HG03432 (cell line): ENCODE results near the gene RMI2.
"Not testable (repeated sequence)": the region's sequence is repeated elsewhere in the genome, so short reads cannot be mapped to it uniquely, and the experiment has no call there.

Experiments
- ATAC-seq: cut with Tn5 transposase; IDR thresholded peaks from one replicate; pipeline ENCODE4 v1.9.1; 2021; ENCODE audit warnings: mild to moderate bottlenecking, moderate library complexity; ENCODE audit not compliant: unreplicated experiment

Gene RMI2

DNA sequence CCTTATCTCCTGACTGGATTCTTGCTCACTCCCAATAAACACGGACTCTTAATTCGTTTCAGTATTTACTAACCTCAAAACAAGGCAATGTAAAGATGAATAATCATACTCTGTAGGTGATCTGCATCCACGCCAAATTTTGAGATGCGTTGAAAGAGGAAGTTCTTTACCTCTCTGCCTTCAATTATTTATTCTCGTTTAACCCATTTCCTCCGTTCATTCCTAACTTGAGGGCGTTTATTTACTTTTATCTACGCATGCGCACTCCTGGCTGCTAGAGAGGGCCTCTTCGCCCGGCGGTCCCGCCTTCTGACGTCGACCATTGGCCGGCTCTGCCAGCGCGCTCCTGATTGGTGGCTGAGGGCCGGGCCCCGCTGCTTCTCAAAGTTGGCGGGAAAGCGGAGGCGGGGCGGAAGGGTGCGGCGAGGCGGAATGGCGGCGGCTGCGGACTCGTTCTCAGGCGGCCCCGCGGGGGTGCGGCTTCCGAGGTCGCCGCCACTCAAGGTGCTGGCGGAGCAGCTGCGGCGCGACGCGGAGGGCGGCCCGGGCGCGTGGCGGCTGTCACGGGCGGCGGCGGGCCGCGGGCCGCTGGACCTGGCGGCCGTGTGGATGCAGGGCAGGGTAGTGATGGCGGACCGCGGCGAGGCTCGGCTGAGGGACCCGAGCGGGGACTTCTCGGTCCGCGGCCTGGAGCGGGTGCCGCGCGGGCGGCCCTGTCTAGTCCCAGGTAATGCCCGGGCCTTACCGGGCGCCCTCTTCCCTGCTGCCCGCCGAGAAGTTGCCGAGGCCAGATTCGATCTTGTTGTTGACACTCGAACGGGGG, at the start of gene RMI2:
Gene RMI2 (plus strand): TSS at position 420 of the 823 bp plus-strand sequence. CDS start 13 bp downstream, at position 433.
- peak; percentile 94 for ATAC-seq

DNA sequence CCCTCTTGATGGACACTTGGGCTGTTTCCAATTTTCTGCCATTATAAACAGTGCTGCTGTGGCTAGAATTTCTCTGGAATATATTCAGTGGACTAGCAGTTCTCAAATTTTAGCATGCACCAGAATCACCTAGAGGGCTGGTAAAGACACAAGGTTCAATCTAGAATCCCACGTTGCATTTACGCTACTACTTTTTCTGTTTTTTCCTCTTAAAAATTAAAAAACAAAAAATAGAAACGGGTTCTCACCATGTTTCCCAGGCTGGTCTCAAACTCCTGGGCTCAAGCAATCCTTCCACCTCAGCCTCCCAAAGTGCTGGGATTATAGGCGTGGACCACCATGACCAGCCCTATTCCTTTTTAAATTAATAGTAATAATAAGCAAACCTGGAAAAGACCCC, 49.6 kb upstream of the RMI2 start:
- no peak for ATAC-seq

DNA sequence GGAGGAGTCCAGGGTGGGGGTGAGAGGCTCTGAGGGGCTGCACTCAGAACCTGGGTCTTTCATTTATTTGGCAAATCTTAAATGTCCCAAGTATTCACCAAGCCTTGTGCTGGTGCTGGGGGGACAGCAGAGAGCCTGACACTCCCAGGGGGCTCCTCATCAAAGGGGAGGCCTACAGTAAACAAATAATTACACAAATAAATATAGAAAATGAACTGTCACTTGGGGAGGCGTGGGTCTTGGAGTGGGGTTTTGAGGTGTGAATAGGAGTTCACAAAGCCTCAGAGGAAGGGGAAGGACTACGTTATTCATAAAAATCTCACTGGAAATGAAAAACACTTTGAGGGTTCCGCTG, 48.9 kb upstream of the RMI2 start:
- ATAC-seq = no peak

DNA sequence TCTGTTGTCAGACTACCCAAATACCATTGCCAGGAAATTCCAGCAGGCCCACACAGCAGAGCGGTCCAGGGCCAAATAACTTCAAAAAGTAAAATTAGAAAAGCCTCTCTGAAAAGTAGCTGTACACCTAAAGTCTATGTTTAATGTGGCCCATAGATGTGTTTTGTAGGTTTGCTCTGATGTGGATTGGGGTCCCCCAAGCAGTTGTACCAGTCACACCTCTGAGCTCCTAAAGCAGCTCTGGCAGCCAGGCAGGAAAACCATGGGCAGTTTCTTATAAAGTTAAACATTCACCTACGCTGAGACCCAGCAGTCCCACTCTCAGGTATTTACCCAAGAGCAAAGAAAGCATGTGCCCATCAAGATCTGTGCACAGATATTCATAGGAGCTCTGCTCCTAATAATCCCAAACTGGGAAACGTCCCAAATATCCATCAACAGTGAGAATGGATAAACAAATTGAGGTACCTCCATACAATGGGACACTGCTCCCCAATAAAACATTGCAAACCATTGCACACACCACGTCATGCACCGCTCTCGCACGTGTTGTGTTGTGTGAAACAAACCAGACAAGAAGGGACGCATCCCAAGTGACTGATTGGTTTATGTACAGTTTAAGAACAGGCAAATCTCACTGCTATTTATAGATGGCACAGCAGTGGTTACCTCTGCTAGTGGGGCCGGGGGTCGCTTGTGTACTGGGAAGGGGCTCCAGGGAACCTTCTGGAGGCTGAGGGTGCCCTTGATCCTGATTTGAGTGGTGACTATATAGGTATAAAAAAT, 48.4 kb upstream of the RMI2 start:
- ATAC-seq = peak; percentile 14

DNA sequence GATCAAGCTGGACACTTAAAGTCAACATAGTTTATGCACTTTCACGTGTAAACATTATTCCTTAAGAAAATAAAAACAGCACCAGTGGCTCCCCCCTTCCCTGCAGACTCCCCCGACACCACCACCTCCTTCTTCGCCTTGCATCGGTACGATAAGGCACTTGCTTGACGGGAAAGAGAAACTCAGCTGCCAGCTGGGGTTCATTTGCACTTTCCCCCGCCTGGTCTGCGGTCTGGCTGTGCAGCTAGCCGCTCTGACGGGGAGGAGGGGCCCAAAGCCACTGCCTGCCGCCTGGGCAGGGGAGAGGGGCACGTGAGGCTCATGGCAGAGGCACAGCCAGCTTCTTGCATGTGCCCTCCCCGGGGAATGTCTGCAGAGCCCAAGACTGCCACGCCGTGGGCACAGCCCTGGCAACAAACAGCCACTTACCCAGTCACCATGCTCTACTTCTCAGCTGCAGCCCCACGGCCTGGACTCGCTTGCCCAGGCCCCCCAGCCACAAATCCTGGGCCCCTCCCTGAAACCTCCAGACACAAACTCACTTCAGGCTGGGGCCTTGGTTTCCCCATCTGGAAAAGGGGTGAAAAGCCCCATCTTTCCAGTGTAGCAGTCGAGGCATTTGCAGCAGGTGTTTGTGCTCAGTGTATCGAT, 47.6 kb upstream of the RMI2 start:
- peak; percentile 87 for ATAC-seq

DNA sequence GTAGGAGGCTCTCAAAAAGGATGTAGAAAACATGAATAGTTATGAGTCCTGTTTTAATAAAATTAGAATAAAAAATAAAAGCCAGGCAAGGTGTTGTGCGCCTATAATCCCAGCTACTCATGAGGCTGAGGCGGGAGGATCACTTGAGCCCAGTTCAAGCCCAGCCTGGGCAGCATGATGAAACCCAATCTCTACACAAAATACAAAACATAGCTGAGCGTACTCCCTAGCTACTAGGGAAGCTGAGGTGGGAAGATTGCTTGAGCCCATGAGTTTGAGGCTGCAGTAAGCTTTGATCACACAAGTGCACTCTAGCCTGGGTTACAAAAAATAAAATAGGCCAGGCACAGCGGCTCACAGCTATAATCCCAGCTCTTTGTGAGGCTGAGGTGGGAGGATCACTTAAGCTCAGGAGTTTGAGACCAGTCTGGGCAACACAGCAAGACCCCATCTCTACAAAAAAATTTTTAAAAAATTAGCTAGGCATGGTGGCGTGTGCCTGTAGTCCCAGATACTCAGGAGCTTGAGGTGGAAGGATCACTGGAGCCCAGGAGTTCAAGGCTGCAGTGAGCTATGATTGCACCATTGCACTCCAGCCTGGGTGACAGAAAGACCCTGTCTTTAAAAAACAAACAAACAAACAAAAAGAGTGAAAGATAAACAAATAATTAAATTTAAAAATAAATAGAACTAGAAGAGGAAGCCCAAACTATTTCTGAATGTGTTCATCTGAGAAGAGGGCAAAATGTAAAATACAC, 46.9 kb upstream of the RMI2 start:
- no peak for ATAC-seq

DNA sequence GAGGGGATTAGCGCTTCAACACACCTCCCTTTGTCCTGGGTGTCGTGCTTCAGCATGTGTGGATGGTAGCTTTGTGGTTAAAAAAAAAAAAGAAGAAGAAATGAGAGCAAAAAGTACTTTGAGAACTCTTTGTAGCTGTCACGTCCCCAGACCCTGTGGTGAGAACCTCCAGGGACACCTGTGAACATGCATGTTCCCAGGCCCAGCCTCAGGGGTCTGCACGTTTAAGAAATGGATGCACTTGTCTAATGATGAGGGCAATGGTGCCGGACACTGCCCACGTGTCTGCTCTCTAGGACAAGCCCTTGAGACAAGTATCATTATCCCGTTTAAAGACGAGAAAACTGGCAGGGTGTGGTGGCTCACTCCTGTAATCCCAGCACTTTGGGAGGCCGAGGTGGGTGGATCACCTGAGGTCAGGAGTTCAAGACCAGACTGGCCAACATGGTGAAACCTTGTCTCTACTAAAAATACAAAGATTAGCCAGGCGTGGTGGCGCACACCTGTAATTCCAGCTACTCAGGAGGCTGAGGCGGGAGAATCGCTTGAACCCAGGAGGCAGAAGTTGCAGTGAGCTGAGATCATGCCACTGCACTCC, 46.2 kb upstream of the RMI2 start:
- ATAC-seq = not testable (repeated sequence)

DNA sequence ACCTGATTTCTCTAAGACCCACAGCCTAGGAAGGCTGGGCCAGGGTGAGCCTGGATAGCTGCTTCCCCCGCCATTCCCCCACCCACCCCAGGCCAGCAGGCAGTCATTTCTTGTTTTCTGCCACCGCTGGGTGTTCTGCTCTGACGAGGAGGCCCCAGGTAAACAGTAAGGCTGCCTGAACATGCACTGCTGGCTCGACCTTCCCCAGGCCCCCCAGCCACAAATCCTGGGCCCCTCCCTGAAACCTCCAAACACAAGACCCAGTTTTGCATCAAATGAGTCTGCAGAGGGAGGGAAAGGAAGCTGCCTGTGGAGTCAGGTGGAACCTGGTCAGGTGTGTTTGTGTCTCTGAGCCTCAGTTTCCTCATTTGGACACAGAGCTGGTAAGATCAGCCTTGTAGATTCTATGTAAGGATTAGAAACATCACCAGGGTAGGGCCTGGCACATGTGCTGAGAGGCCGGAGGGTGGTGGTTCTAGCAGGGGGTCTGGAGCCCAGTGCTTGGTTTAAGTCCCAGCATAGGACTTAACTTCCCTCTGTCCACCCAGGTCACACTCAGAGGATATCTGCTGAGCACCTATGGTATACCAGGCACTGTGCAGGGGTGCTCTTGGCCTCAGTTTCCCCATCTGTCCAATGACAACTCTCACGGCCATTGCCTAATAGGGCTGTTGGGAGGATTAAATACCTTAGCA, 45.2 kb upstream of the RMI2 start:
- ATAC-seq = no peak

DNA sequence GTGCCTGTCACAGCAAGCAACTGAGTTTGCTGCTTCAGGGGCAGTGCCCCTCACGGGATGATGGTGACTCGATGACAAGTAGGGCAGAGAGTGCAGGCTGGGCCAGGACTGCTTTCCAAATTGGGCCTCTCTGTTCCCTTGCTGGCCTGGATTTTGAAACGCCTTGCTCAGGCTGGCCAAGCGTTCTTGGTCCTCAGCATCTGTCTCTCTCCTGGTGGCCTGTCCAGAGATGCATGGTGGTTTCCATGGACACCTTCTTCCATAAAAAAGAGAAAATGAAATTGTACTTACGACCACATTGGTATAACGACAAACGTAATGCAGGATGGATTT, 44.7 kb upstream of the RMI2 start:
- no peak for ATAC-seq

DNA sequence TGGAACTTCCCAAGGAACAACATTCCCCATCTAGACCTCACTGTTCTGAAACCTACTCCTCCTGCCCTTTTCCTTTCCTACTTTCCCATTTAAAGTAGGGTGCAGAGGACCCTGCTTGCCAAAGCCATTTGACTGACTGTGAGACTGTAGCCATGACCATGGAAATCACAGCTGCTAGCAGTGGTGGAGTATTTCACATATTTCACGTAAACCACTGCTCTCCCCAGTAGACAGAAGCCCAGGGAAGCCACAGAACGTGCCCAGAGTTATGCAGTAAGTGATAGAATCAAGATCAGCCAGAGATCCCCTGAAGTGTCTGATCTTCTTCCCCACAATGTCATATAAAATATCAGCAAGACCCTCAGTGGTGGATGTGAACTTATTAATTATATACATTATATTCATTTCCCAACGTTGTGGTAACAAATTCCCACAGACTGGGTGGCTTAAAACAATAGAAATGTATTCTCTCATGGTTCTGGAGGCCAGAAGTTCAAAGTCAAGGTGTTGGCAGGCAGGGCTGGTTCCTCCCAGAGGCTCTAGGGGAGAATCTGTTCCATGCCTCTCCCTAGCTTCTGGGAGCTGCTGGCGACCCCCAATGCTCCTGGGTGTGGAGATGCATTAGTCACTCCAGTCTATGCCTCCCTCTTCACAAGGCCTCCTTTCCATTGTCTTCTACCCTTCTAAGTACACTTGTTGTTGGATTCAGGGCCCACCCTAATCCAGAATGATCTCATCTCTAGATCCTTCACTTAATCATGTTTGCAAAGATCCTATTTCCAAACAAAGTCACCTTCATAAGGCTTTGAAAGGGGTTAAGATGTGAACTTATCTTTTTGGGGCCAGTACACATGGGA, 43.4 kb upstream of the RMI2 start:
- ATAC-seq = no peak

DNA sequence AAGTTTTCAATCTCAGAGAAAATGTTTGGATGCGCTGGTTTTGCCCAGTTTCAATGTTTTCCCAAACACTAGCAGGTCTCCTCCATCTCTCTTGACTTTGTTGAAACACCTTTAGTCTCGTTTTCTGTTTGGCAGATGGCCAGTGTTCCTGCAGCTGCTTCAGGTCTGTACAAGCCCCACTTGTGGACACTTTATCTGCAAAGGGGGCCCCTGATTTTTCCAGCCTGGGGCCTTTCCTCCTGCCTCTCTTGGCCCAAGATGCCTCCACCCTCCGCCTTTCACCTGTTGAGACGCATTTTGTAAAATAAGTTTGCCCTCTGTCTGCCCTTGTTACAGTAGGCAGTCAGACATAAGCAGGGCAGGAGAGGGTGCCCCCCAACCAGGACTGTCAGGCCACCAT, 42.3 kb upstream of the RMI2 start:
- no peak for ATAC-seq

DNA sequence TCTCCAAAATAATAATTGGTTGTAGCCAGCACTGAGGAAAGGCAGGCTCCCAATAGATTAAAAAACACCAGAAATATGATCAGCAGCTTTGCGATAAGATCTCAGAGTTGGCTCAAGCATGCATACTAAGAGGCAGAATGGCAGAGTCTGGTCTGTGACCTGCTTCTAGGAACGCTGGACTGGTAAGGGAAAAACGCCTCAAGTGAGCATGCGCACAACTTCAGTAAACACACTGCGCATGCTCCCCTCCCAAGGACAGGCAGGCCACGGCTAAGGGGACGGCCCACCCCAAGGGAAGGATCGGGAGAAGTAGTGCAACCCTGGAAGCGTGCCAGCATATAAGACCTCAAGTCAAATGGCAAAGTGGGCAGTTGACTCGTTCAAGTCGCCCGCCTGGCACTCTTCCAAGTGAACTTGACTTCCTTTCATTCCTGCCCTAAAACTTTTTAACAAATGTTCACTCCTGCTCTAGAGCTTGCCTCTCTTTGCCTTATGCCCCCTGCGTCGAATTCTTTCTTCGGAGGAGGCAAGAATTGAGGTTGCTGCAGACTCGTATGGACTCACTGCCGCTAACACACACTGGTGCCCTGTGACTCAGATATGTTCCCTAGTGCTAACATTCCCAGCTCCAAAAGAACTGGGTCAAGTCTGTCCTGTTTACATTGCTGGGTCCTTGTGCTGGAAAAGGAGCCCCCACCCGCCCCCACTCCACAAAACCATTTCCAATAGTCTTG, 41.7 kb upstream of the RMI2 start:
- ATAC-seq = no peak

DNA sequence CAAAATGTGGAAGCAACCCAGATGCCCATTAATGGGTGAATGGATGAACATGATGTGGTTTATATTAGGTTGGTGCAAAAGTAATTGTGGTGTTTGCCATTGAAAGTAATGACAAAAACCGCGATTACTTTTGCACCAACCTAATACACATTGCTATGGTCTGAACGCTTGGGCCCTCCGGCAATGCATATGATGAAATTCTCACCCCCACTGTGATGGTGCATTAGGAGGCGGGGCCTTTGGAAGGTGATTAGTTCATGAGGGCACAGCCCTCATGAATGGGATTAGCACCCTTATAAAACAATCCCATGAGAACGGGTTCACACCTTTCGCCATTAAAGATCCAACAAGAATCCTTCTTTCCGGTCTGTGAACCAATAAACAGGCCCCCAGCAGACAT, 38.9 kb upstream of the RMI2 start:
- ATAC-seq = no peak

DNA sequence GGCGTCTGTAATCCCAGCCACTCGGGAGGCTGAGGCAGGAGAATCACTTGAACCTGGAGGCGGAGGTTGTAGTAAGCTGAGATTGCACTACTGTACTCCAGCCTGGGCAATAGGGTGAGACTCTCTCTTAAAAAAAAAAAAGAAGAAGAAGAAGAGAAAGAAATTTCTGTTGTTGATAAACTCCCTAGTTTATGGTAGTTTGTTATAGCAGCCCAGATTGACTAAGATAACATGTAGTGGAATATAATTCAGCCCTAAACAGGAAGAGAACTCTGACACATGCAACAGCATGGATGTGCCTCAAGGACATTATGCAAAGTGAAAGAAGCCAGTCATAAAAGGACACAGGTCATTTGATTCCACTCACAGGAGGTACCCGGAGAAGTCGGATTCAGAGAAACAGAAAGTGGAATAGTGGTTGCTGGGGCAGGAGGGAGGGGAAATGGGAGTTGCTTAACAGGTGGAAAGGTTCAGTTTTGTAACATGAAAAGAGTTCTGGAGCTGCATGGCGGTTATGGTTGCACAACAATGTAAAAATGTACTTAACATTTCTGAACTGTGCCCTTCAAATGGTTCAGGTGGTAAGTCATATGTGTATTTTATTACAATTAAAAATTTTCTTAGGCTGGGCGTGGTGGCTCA, 38.1 kb upstream of the RMI2 start:
- ATAC-seq = no peak

DNA sequence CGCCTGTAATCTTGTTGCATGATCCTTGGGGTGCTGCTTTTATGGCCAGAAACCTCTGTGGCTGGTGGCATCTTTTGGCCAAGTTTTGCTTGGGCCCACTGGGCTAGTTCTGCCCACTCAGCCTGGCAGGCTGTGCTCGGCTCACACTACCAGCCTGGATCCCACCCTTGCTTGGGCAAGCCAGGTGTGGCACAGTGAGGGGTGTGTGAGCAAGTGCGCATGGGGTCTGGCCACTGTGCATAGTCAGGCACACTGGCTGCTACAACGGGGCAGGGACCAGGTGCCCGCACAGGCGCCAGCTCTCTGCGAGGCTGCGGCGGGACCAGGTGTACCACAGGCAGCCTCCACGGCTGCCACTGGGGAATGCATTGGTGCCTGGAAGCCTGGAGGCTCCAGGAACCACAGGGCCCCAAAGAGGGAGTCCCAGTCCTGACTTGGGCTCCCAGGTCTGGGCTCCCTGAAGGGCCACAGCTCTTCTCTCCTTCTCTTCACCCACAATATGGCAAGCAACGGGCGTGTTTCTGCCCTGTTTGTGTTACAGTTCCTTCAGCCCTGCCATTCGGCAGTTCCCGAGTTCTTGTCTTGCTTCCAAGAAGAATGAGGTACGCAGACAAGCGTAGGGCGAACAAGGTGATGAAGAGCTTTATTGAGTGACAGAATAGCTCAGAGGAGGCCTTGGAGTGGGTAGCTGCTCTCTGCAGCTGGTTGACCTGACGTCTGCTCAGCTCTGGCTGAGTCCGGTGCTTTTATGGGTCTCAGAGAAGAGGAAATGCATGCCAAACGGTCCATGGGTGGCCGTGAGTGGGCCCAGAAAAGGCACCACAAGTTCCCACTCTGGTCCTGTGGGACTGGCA, 37.4 kb upstream of the RMI2 start:
- no peak for ATAC-seq

DNA sequence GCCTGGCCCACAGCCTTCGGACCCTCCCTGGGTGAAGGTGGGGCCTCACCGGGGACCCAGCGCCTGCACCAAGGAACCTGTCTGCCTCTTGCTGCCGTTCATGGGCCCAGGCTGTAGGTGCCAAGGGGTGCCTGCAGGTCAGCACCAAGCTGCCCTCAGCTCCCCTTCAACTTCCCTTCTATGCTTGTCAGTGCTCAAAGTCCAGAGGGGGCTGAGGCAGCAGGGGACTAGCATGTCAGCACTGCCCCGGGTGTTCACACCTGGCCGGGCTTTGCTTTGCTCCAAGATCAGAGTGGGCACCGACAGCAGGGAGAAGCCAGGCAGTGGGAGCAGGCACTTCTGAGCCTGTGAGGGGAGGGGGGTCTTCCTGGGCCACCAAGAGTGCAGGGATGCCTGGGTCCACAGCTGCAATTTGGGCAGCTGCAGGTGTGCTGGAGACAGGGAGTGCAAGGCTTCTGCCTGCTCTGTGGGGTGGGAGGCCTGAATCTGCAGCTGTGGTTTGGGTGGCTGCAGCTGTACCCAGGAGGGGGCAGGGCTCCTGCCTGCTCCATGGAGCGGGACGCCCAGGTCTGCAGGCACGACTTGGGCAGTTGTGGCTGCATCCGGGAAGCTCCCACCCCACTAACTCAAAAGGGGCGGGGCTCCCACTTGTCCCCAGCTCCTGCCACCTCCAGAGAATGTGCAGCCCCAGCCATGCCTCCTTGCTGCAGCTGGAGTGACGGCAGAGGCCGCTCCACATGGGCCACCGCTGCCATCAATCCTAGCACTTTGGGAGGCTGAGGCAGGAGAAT, 36.6 kb upstream of the RMI2 start:
- peak; percentile 32 for ATAC-seq
